HG03354 (cell line): ENCODE data around the gene AEBP1.
"Not testable (repeated sequence)": the region's sequence is repeated elsewhere in the genome, so short reads cannot be mapped to it uniquely, and the experiment has no call there.

ENCODE experiments used
- ATAC-seq: cut with Tn5 transposase; IDR thresholded peaks from one replicate; pipeline ENCODE4 v1.9.1; 2021; ENCODE audit warnings: mild to moderate bottlenecking; ENCODE audit not compliant: unreplicated experiment, poor library complexity, severe bottlenecking

The AEBP1 gene

GRCh38 chr7:44113764-44114354, 9.7 kb downstream of the AEBP1 start:
- no peak for ATAC-seq

GRCh38 chr7:44114586-44115310, 10.6 kb downstream of the AEBP1 start:
- no peak for ATAC-seq

- no peak for ATAC-seq
Measured at GRCh38 chr7:44116087-44116788, 12.1 kb downstream of the AEBP1 start.

GRCh38 chr7:44116789-44117666, 12.9 kb downstream of the AEBP1 start:
- no peak for ATAC-seq

- no peak for ATAC-seq
Measured at GRCh38 chr7:44117801-44118429, 13.8 kb downstream of the AEBP1 start.

GRCh38 chr7:44119829-44120380, 15.8 kb downstream of the AEBP1 start:
- ATAC-seq = no peak

GRCh38 chr7:44120395-44120794, 16.2 kb downstream of the AEBP1 start:
- ATAC-seq = no peak

- no peak for ATAC-seq
Measured at GRCh38 chr7:44121761-44122420, 17.7 kb downstream of the AEBP1 start.

- ATAC-seq = no peak
Measured at GRCh38 chr7:44122529-44122928, 18.4 kb downstream of the AEBP1 start.

- peak; percentile 99 for ATAC-seq
Measured at GRCh38 chr7:44123190-44124003, 19.3 kb downstream of the AEBP1 start, which contains the start of gene POLD2. TSS of gene POLD2 (minus strand) at chr7:44123548. CDS start at chr7:44122053, 1,495 bp downstream.

GRCh38 chr7:44124822-44125202, 20.7 kb downstream of the AEBP1 start:
- ATAC-seq = no peak

- ATAC-seq = not testable (repeated sequence)
Measured at GRCh38 chr7:44126574-44126973, 22.4 kb downstream of the AEBP1 start.

- no peak for ATAC-seq
Measured at GRCh38 chr7:44127161-44127560, 23.0 kb downstream of the AEBP1 start.

GRCh38 chr7:44128721-44129582, 24.8 kb downstream of the AEBP1 start:
- ATAC-seq = no peak

- no peak for ATAC-seq
Measured at GRCh38 chr7:44131173-44132029, 27.3 kb downstream of the AEBP1 start.

- no peak for ATAC-seq
Measured at GRCh38 chr7:44132039-44132438, 27.9 kb downstream of the AEBP1 start.
